Measurements from ENCODE around the gene ATG16L2.

DNA sequence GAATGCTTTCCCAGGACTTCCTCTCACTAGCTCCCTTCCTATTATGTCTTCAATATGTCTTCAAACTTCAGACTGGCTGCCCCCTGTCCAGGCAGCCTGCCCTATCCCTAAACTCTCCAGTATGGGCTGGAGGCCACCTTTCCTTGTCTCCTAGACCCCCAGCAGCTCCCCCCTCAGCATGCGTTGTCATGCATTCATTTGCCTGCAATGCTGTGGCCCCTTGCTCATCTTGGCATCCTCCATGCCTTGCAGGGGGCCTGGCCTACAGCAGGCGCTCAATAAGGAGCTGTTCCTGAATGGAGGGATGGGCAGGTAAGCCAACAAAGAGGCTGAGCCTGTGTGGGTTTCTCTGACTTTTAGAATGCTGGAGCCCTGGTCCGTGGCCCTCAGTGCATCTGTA is 45.6 kb upstream of the ATG16L2 start:
- TF ChIP-seq, protein P1, sequence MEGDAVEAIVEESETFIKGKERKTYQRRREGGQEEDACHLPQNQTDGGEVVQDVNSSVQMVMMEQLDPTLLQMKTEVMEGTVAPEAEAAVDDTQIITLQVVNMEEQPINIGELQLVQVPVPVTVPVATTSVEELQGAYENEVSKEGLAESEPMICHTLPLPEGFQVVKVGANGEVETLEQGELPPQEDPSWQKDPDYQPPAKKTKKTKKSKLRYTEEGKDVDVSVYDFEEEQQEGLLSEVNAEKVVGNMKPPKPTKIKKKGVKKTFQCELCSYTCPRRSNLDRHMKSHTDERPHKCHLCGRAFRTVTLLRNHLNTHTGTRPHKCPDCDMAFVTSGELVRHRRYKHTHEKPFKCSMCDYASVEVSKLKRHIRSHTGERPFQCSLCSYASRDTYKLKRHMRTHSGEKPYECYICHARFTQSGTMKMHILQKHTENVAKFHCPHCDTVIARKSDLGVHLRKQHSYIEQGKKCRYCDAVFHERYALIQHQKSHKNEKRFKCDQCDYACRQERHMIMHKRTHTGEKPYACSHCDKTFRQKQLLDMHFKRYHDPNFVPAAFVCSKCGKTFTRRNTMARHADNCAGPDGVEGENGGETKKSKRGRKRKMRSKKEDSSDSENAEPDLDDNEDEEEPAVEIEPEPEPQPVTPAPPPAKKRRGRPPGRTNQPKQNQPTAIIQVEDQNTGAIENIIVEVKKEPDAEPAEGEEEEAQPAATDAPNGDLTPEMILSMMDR (IDR thresholded peaks at IDR 0.05; ENCODE audit: extremely low read depth in 1 of 2, insufficient read depth in 1 of 2, low read depth in 1 of 2, low read length in 2 of 2) = no peak
- TF ChIP-seq POLR2A (IDR thresholded peaks at IDR 0.05; ENCODE audit: low read depth, low read length) (no peak), POLR2AphosphoS5 (IDR thresholded peaks at IDR 0.05; ENCODE audit: insufficient read depth, low read depth, low read length) (no peak), EZH2 (IDR thresholded peaks at IDR 0.05; ENCODE audit: borderline replicate concordance, low read depth, low read length, severe bottlenecking) (no peak), FOS (IDR thresholded peaks at IDR 0.05; ENCODE audit: borderline replicate concordance, insufficient read depth, low read length) (no peak), MAX (IDR thresholded peaks at IDR 0.05; ENCODE audit: insufficient read depth, insufficient read length) (no peak)

Measured in endothelial cell of umbilical vein (primary cell).